Breast epithelium (tissue), 3 donors: ENCODE results near the gene TRAPPC3.

Source experiments
- CTCF ChIP-seq, 3 donors: fragments of 450-650 bp; IDR thresholded peaks; one replicate each; pipeline ENCODE4 v1.5.1; 2016 to 2017; ENCODE audit warnings: antibody characterized with exemption in 3 of 3, mild to moderate bottlenecking in 3 of 3, moderate library complexity in 3 of 3
- POLR2A ChIP-seq: fragments of 450-650 bp; IDR thresholded peaks from one replicate; pipeline ENCODE4 v1.6.1; 2016; ENCODE audit warnings: antibody characterized with exemption, mild to moderate bottlenecking, moderate library complexity
- POLR2AphosphoS5 ChIP-seq, 3 donors: sonication (generic); formaldehyde crosslinking; IDR thresholded peaks; one replicate each; pipeline ENCODE4 v1.6.1; 2017; ENCODE audit warnings: antibody characterized with exemption in 3 of 3

GRCh38 chr1:36166938-36167905, 17.9 kb upstream of the TRAPPC3 start:
- TF ChIP-seq CTCF (IDR thresholded peaks at IDR 0.05) (no peak), POLR2AphosphoS5 (IDR thresholded peaks at IDR 0.05) (no peak), POLR2A (no peak)
